MM.1S (cell line): Measurements from ENCODE around the gene FAM78B.

Experiments used
- DNase-seq: peaks from one replicate; pipeline ENCODE4 v3.0.0-alpha.2; 2015
- H2AFZ ChIP-seq: fragments of 300-600 bp; sonication (generic); 2 replicates; pipeline ENCODE4 v1.6.0; 2016; ENCODE audit warnings: antibody characterized with exemption, low read length
- H3F3A ChIP-seq: fragments of 300-600 bp; sonication (generic); 2 replicates; pipeline ENCODE4 v1.6.1; 2016; ENCODE audit warnings: mild to moderate bottlenecking, antibody characterized with exemption, low read length, moderate library complexity, mixed read lengths; ENCODE audit not compliant: insufficient read depth
- H3K27ac ChIP-seq: fragments of 300-600 bp; sonication (generic); 2 replicates; pipeline ENCODE4 v1.5.1; 2016; ENCODE audit warnings: mild to moderate bottlenecking, low read length
- H3K27me3 ChIP-seq: fragments of 300-600 bp; sonication (generic); replicated peaks from 2 replicates; pipeline ENCODE4 v1.6.0; 2016; ENCODE audit warnings: low read length; ENCODE audit not compliant: insufficient read depth
- H3K36me3 ChIP-seq: fragments of 300-600 bp; sonication (generic); replicated peaks from 2 replicates; pipeline ENCODE4 v1.6.1; 2016; ENCODE audit warnings: mild to moderate bottlenecking, low read length, mixed read lengths; ENCODE audit not compliant: insufficient read depth
- H3K4me1 ChIP-seq: fragments of 300-600 bp; sonication (generic); 2 replicates; pipeline ENCODE4 v1.6.1; 2016; ENCODE audit warnings: low read length, mixed read lengths
- H3K4me2 ChIP-seq: fragments of 300-600 bp; sonication (generic); 2 replicates; pipeline ENCODE4 v1.6.0; 2016; ENCODE audit warnings: low read depth, low read length
- H3K4me3 ChIP-seq: fragments of 300-600 bp; sonication (generic); 2 replicates; pipeline ENCODE4 v1.5.1; 2016; ENCODE audit warnings: low read length, mixed read lengths
- H3K79me2 ChIP-seq: fragments of 300-600 bp; sonication (generic); 2 replicates; pipeline ENCODE4 v1.6.1; 2016; ENCODE audit warnings: mixed run types, low read length, mixed read lengths
- H3K9ac ChIP-seq: fragments of 300-600 bp; sonication (generic); 2 replicates; pipeline ENCODE4 v1.6.1; 2016; ENCODE audit warnings: low read length, mixed read lengths
- H3K9me2 ChIP-seq: fragments of 300-600 bp; sonication (generic); replicated peaks from 2 replicates; pipeline ENCODE4 v1.6.1; 2016; ENCODE audit warnings: mild to moderate bottlenecking, low read length, mixed read lengths; ENCODE audit not compliant: insufficient read depth
- H3K9me3 ChIP-seq: fragments of 300-600 bp; sonication (generic); replicated peaks from 2 replicates; pipeline ENCODE4 v1.6.1; 2016; ENCODE audit warnings: mild to moderate bottlenecking, low read length, mixed read lengths; ENCODE audit not compliant: insufficient read depth
- H4K20me1 ChIP-seq: fragments of 300-600 bp; sonication (generic); 2 replicates; pipeline ENCODE4 v1.6.1; 2016; ENCODE audit warnings: mild to moderate bottlenecking, low read length, moderate library complexity, mixed read lengths; ENCODE audit not compliant: insufficient read depth
- EZH2 ChIP-seq: fragments of 300-600 bp; sonication (generic); optimal IDR thresholded peaks from 2 replicates; pipeline ENCODE3; 2017; ENCODE audit warnings: low read depth, mild to moderate bottlenecking, antibody characterized with exemption, low read length, mixed read lengths
- EZH2phosphoT487 ChIP-seq: fragments of 300-600 bp; sonication (generic); IDR thresholded peaks from 2 replicates; pipeline ENCODE4 v1.6.1; 2018; ENCODE audit warnings: antibody characterized with exemption, low read length
- TF ChIP-seq, protein P1 (sequence below): fragments of 300-600 bp; sonication (generic); IDR thresholded peaks from 2 replicates; pipeline ENCODE4 v1.5.1; 2016; ENCODE audit warnings: antibody characterized with exemption, low read length, mixed read lengths

Gene FAM78B

DNA sequence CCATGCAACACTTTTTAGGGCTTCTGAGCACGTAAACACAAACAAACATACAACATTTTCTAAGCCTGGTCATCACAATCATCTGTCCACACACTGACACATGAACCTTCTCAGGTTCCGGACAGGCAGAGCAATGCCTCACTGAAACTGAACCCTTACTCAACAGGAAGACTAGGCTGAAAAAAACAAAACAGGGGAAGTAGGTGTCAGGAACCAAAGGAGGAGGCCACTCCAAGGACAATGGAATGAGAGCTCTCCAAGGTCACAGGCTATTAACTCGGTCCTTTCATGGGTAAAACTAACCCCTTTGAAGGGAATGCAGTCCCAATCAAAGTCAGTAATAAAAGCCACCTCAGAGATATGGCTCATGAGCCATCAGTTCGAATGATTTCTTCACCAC lies 76.6 kb downstream of the FAM78B start:
- peak overlapping the region; percentile 11; the same call in 1 of the 2 replicates for H3K4me2 ChIP-seq
- no peak overlapping the region for H3K9ac ChIP-seq
- H3K9me3 ChIP-seq, result no peaks in the 10 kb centered on the region
- H3K9me2 ChIP-seq, result no peaks in the 10 kb centered on the region
- peaks cover 11% of the 10 kb centered on the region; the same call in 1 of the 2 replicates for H3K4me1 ChIP-seq
- H2AFZ ChIP-seq, result peak overlapping the region; percentile 7; the same call in 1 of the 2 replicates
- H3K36me3 ChIP-seq, result no peaks in the 10 kb centered on the region
- H3K27me3 ChIP-seq, result no peaks in the 10 kb centered on the region
- no peak for DNase-seq
- no peak overlapping the region for H3K27ac ChIP-seq
- H4K20me1 ChIP-seq, result no peaks in the 10 kb centered on the region
- H3K79me2 ChIP-seq, result no peaks in the 10 kb centered on the region
- no peak overlapping the region for H3K4me3 ChIP-seq
- TF ChIP-seq, protein P1, sequence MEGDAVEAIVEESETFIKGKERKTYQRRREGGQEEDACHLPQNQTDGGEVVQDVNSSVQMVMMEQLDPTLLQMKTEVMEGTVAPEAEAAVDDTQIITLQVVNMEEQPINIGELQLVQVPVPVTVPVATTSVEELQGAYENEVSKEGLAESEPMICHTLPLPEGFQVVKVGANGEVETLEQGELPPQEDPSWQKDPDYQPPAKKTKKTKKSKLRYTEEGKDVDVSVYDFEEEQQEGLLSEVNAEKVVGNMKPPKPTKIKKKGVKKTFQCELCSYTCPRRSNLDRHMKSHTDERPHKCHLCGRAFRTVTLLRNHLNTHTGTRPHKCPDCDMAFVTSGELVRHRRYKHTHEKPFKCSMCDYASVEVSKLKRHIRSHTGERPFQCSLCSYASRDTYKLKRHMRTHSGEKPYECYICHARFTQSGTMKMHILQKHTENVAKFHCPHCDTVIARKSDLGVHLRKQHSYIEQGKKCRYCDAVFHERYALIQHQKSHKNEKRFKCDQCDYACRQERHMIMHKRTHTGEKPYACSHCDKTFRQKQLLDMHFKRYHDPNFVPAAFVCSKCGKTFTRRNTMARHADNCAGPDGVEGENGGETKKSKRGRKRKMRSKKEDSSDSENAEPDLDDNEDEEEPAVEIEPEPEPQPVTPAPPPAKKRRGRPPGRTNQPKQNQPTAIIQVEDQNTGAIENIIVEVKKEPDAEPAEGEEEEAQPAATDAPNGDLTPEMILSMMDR, result no peak
- TF ChIP-seq EZH2phosphoT487, result no peak
- no peak for TF ChIP-seq EZH2
- H3F3A ChIP-seq, result no peaks in the 10 kb centered on the region

DNA sequence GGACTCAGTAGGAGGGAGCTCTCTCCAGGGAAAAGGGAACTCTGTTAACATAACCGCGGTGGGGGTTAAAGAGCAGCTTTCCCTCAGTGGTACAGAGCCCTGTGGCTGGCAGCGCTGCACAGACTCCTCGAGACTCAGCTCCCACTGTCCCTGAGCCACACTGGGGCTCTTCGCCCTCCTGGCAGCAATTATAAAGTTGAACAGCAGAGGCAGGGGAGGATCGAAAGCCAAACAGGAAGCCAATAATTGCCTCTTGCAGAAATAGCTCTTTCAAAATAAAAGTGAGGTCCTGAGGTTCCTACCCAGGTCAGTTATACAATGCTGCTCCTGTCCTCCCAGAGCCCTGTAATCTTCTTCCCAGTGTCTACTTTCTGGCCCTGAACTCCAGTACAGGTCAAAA lies 77.0 kb downstream of the FAM78B start:
- Histone ChIP-seq H3K9me3 (no peaks in the 10 kb centered on the region), H3K36me3 (no peaks in the 10 kb centered on the region), H3K9me2 (no peaks in the 10 kb centered on the region), H3K27me3 (no peaks in the 10 kb centered on the region), H3K4me1 (peaks cover 11% of the 10 kb centered on the region; the same call in 1 of the 2 replicates), H3K4me3 (no peak overlapping the region), H3K9ac (no peak overlapping the region), H3K4me2 (peak overlapping the region; percentile 11; the same call in 1 of the 2 replicates), H4K20me1 (no peaks in the 10 kb centered on the region), H2AFZ (peak overlapping the region; percentile 7; the same call in 1 of the 2 replicates), H3K79me2 (no peaks in the 10 kb centered on the region), H3K27ac (no peak overlapping the region), H3F3A (no peaks in the 10 kb centered on the region)
- DNase-seq, result peak; percentile 62
- TF ChIP-seq, protein P1, result peak; percentile 38
- TF ChIP-seq EZH2 (no peak), EZH2phosphoT487 (no peak)

DNA sequence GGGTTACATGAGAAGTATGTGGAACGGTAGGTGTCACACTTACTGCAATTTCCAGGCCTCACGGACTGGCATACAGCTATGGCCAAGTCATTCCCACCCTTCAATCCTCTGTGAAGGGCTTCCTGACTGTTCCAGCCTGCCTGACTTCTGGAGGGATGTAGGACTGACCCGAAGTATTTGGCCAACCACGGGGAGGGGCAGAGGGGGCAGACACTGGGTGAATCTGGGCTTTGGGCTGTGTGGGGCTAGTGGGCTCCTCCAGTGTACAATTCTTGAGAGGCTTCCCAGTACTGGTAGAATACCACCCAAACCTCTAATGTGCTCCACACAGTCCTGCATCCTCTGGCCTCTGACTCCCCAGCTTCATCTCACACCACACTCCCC lies 78.2 kb downstream of the FAM78B start:
- DNase-seq, result no peak
- Histone ChIP-seq H3K27ac (no peak overlapping the region), H3K4me1 (peaks cover 11% of the 10 kb centered on the region; the same call in 1 of the 2 replicates), H3K27me3 (no peaks in the 10 kb centered on the region), H3K9me2 (no peaks in the 10 kb centered on the region), H3K36me3 (no peaks in the 10 kb centered on the region), H3K79me2 (no peaks in the 10 kb centered on the region), H2AFZ (no peak overlapping the region), H3K9ac (no peak overlapping the region), H3K4me2 (no peak overlapping the region), H4K20me1 (no peaks in the 10 kb centered on the region), H3F3A (no peaks in the 10 kb centered on the region), H3K9me3 (no peaks in the 10 kb centered on the region), H3K4me3 (no peak overlapping the region)
- TF ChIP-seq EZH2phosphoT487, result no peak
- TF ChIP-seq, protein P1, result no peak
- no peak for TF ChIP-seq EZH2
